Measurements from ENCODE around the gene CLEC19A. TPM values are rescaled to one million over a fixed set of nuclear protein-coding genes. Genes with fewer than 3 reads are reported as not detected.

The CLEC19A gene
- total and polyA plus RNA-seq, 4 donors, result not detected

- Histone ChIP-seq H3K27me3 (ENCODE audit: control insufficient read depth in 4 of 4, insufficient read depth in 4 of 4, low read length in 3 of 4) (no peaks in the 10 kb centered on the region), H3K9ac (ENCODE audit: low read depth in 1 of 2, low read length in 2 of 2) (no peak overlapping the region), H3K9me3 (ENCODE audit: control insufficient read depth in 4 of 4, low read length in 3 of 4) (peaks cover 0 to 4% (median 1%) of the 10 kb centered on the region in 4 donors), H3K4me3 (ENCODE audit: low read depth in 1 of 3, low read length in 3 of 3) (no peak overlapping the region), H3K36me3 (ENCODE audit: control insufficient read depth in 4 of 4, insufficient read depth in 3 of 4, low read depth in 1 of 4, low read length in 3 of 4) (peaks cover 0 to 16% (median 8%) of the 10 kb centered on the region in 4 donors), H3K27ac (ENCODE audit: low read depth in 1 of 2, low read length in 2 of 2) (no peak overlapping the region), H3K4me1 (ENCODE audit: control insufficient read depth in 4 of 4, insufficient read depth in 4 of 4, low read length in 3 of 4) (no peaks in the 10 kb centered on the region)
- no peak for DNase-seq (ENCODE audit: low spot score)
- WGBS, result 91% methylated on average over 9 of the region's 9 CpGs
- no peak for TF ChIP-seq EGR1 (IDR thresholded peaks at IDR 0.05; ENCODE audit: low read depth in 2 of 2)
Observed at GRCh38 chr16:19265380-19265930, 20.1 kb upstream of the CLEC19A start.

GRCh38 chr16:19266774-19267173, 18.8 kb upstream of the CLEC19A start:
- no peaks in the 10 kb centered on the region for H3K27me3 ChIP-seq (ENCODE audit: control insufficient read depth in 4 of 4, insufficient read depth in 4 of 4, low read length in 3 of 4)
- 97% methylated on average over 11 of the region's 11 CpGs for WGBS
- DNase-seq (ENCODE audit: low spot score), result no peak
- H3K4me3 ChIP-seq (ENCODE audit: low read depth in 1 of 3, low read length in 3 of 3), result no peak overlapping the region
- H3K27ac ChIP-seq (ENCODE audit: low read depth in 1 of 2, low read length in 2 of 2), result no peak overlapping the region
- H3K9me3 ChIP-seq (ENCODE audit: control insufficient read depth in 4 of 4, low read length in 3 of 4), result peaks cover 0 to 4% (median 1%) of the 10 kb centered on the region in 4 donors
- H3K9ac ChIP-seq (ENCODE audit: low read depth in 1 of 2, low read length in 2 of 2), result no peak overlapping the region
- no peaks in the 10 kb centered on the region for H3K4me1 ChIP-seq (ENCODE audit: control insufficient read depth in 4 of 4, insufficient read depth in 4 of 4, low read length in 3 of 4)
- no peak for TF ChIP-seq HNF4G (IDR thresholded peaks at IDR 0.05)
- no peak for TF ChIP-seq YY1 (IDR thresholded peaks at IDR 0.05)
- no peak for TF ChIP-seq JUND (IDR thresholded peaks at IDR 0.05)
- TF ChIP-seq HNF4A (conservative IDR thresholded peaks at IDR 0.05), result no peak
- no peak for TF ChIP-seq MAX (IDR thresholded peaks at IDR 0.05)
- peaks cover 0 to 16% (median 8%) of the 10 kb centered on the region in 4 donors for H3K36me3 ChIP-seq (ENCODE audit: control insufficient read depth in 4 of 4, insufficient read depth in 3 of 4, low read depth in 1 of 4, low read length in 3 of 4)

- H3K9ac ChIP-seq (ENCODE audit: low read depth in 1 of 2, low read length in 2 of 2), result no peak overlapping the region
- H3K9me3 ChIP-seq (ENCODE audit: control insufficient read depth in 4 of 4, low read length in 3 of 4), result peaks cover 0 to 3% (median under 1%) of the 10 kb centered on the region in 4 donors
- WGBS, result 76% methylated on average over 2 of the region's 2 CpGs
Observed at GRCh38 chr16:19269098-19269497, 16.4 kb upstream of the CLEC19A start.

GRCh38 chr16:19274165-19274797, 11.2 kb upstream of the CLEC19A start:
- no peaks in the 10 kb centered on the region for H3K4me1 ChIP-seq (ENCODE audit: control insufficient read depth in 4 of 4, insufficient read depth in 4 of 4, low read length in 3 of 4)
- no peak overlapping the region for H3K27ac ChIP-seq (ENCODE audit: low read depth in 1 of 2, low read length in 2 of 2)
- no peak for TF ChIP-seq YY1 (IDR thresholded peaks at IDR 0.05)
- no peak for TF ChIP-seq TAF1 (conservative IDR thresholded peaks at IDR 0.05)
- TF ChIP-seq GABPA (IDR thresholded peaks at IDR 0.05 in 1 of 2, conservative IDR thresholded peaks at IDR 0.05 in 1 of 2), result no peak
- TF ChIP-seq RAD21 (IDR thresholded peaks at IDR 0.05), result no peak
- TF ChIP-seq SP1 (IDR thresholded peaks at IDR 0.05), result no peak
- no peak for TF ChIP-seq NR2F2 (IDR thresholded peaks at IDR 0.05)
- TF ChIP-seq HNF4G (IDR thresholded peaks at IDR 0.05), result no peak
- H3K9ac ChIP-seq (ENCODE audit: low read depth in 1 of 2, low read length in 2 of 2), result no peak overlapping the region
- no peaks in the 10 kb centered on the region for H3K36me3 ChIP-seq (ENCODE audit: control insufficient read depth in 4 of 4, insufficient read depth in 3 of 4, low read depth in 1 of 4, low read length in 3 of 4)
- 76% methylated on average over 1 of the region's 1 CpG for WGBS
- no peak overlapping the region for H3K4me3 ChIP-seq (ENCODE audit: low read depth in 1 of 3, low read length in 3 of 3)
- DNase-seq (ENCODE audit: low spot score), result no peak
- no peaks in the 10 kb centered on the region for H3K27me3 ChIP-seq (ENCODE audit: control insufficient read depth in 4 of 4, insufficient read depth in 4 of 4, low read length in 3 of 4)
- no peaks in the 10 kb centered on the region for H3K9me3 ChIP-seq (ENCODE audit: control insufficient read depth in 4 of 4, low read length in 3 of 4)

More at GRCh38 chr16:19269098-19269497, 16.4 kb upstream of the CLEC19A start:
- Histone ChIP-seq H3K36me3 (ENCODE audit: control insufficient read depth in 4 of 4, insufficient read depth in 3 of 4, low read depth in 1 of 4, low read length in 3 of 4) (peaks cover 0 to 14% (median 7%) of the 10 kb centered on the region in 4 donors), H3K27ac (ENCODE audit: low read depth in 1 of 2, low read length in 2 of 2) (no peak overlapping the region), H3K27me3 (ENCODE audit: control insufficient read depth in 4 of 4, insufficient read depth in 4 of 4, low read length in 3 of 4) (no peaks in the 10 kb centered on the region), H3K4me1 (ENCODE audit: control insufficient read depth in 4 of 4, insufficient read depth in 4 of 4, low read length in 3 of 4) (no peaks in the 10 kb centered on the region), H3K4me3 (ENCODE audit: low read depth in 1 of 3, low read length in 3 of 3) (no peak overlapping the region)
- no peak for TF ChIP-seq NR2F2 (IDR thresholded peaks at IDR 0.05)
- no peak for TF ChIP-seq RXRA (IDR thresholded peaks at IDR 0.05)
- no peak for DNase-seq (ENCODE audit: low spot score)

All from liver (tissue), 9 donors.